K562 (cell line): ENCODE measurements around the gene GARIN6. TPM values are rescaled to one million over a fixed set of nuclear protein-coding genes. Genes with fewer than 3 reads are reported as not detected.

ENCODE experiments used
- ATAC-seq: fragments of 200-7000 bp; cut with Tn5 transposase; 3 replicates; pipeline ENCODE4 v1.9.1; 2020; ENCODE audit warnings: moderate library complexity
- BruUV-seq: library from RNA; stranded (reverse); fragments of 400-500 nt; replicated peaks from 2 replicates; lab custom pipeline; 2021; lab: Mats Ljungman, UMichigan
- CTCF ChIA-PET: fragments of 300-600 bp; formaldehyde crosslinking; extraction: SDS; loops from one replicate; lab custom pipeline; 2021; ENCODE audit warnings: low intra/inter-chr PET ratio; lab: Yijun Ruan, JAX
- POLR2A ChIA-PET: fragments of 300-600, 350-650 bp; sonication (Branson Sonifier 250); formaldehyde crosslinking; extraction: SDS; loops from one replicate; lab custom pipeline; 2021; ENCODE audit warnings: antibody characterized with exemption, inconsistent platforms; lab: Yijun Ruan, JAX
- DNase-seq, 4 experiments: peaks; one replicate each; pipeline versions ENCODE4 v3.0.0 to v3.0.0-alpha.2; 2011 to 2018; ENCODE audit warnings: low spot score in 3 of 4, mixed read lengths in 3 of 4; ENCODE audit errors: extremely low read depth in 1 of 4
- FAIRE-seq: peaks from 2 replicates; lab custom pipeline; 2011; peaks lifted over from hg19 to GRCh38; lab: Jason Lieb, UNC
- H2AFZ ChIP-seq: 2 replicates; pipeline ENCODE4 v1.6.0; 2011; ENCODE audit warnings: low read depth, low read length, control low read depth, inconsistent platforms
- H3K27ac ChIP-seq: fragments of 200-600 bp; 3 replicates; pipeline ENCODE4 v1.8.0; 2011; ENCODE audit warnings: low read depth, mild to moderate bottlenecking, control low read depth, inconsistent platforms, low read length, moderate library complexity, mixed read lengths; ENCODE audit errors: extremely low read depth
- H3K27me3 ChIP-seq, 2 experiments: fragments of 300-600 bp in 1 of 2; 2 replicates in 1 of 2; 3 replicates in 1 of 2; pipeline versions ENCODE4 v1.6.0 to v1.8.0; 2011; ENCODE audit warnings: inconsistent platforms in 2 of 2, low read length in 2 of 2, mild to moderate bottlenecking in 1 of 2, mixed read lengths in 1 of 2, moderate library complexity in 1 of 2; ENCODE audit not compliant: control insufficient read depth in 2 of 2, insufficient read depth in 2 of 2
- H3K36me3 ChIP-seq: fragments of 300-600 bp; 3 replicates; pipeline ENCODE4 v1.8.0; 2011; ENCODE audit warnings: mild to moderate bottlenecking, low read length, inconsistent platforms; ENCODE audit not compliant: control insufficient read depth, insufficient read depth
- H3K4me1 ChIP-seq, 2 experiments: fragments of 200-600 bp in 1 of 2; replicated peaks in 1 of 2; 2 replicates in 1 of 2; 3 replicates in 1 of 2; pipeline versions ENCODE4 v1.5.1 to v1.8.0; 2011; ENCODE audit warnings: inconsistent platforms in 2 of 2, low read length in 2 of 2, mild to moderate bottlenecking in 1 of 2, mixed read lengths in 1 of 2, moderate library complexity in 1 of 2; ENCODE audit not compliant: control insufficient read depth in 2 of 2, insufficient read depth in 2 of 2
- H3K4me2 ChIP-seq: 2 replicates; pipeline ENCODE4 v1.6.1; 2011; ENCODE audit warnings: low read length, control low read depth, inconsistent platforms, mixed read lengths; ENCODE audit not compliant: insufficient read depth
- H3K4me3 ChIP-seq: fragments of 200-600 bp; sonication (generic), shearing (Covaris generic); 2 replicates; pipeline ENCODE4 v1.5.1; 2016; ENCODE audit warnings: control low read depth, inconsistent platforms
- H3K79me2 ChIP-seq: fragments of 200-600 bp; 3 replicates; pipeline ENCODE4 v1.8.0; 2011; ENCODE audit warnings: low read length, inconsistent platforms; ENCODE audit not compliant: control insufficient read depth, insufficient read depth
- H3K9ac ChIP-seq, 2 experiments: 2 replicates each; pipeline versions ENCODE4 v1.6.0 to v1.6.1; 2011; ENCODE audit warnings: low read depth in 2 of 2, low read length in 2 of 2, control low read depth in 1 of 2, inconsistent platforms in 1 of 2, mild to moderate bottlenecking in 1 of 2, mixed read lengths in 1 of 2; ENCODE audit not compliant: insufficient read depth in 1 of 2
- H3K9me1 ChIP-seq: one replicate; pipeline ENCODE4 v1.6.0; 2011; ENCODE audit warnings: inconsistent platforms, mild to moderate bottlenecking, low read length, moderate library complexity; ENCODE audit not compliant: control insufficient read depth, insufficient read depth
- H3K9me3 ChIP-seq: replicated peaks from 2 replicates; pipeline ENCODE4 v1.5.1; 2011; ENCODE audit warnings: low read depth, low read length, inconsistent platforms; ENCODE audit not compliant: control insufficient read depth, insufficient read depth
- H4K20me1 ChIP-seq: replicated peaks from 2 replicates; pipeline ENCODE4 v1.6.1; 2011; ENCODE audit warnings: low read length, inconsistent platforms, mixed read lengths; ENCODE audit not compliant: control insufficient read depth, insufficient read depth
- EZH2 ChIP-seq: IDR thresholded peaks from 2 replicates; pipeline ENCODE4 v1.6.1; 2012; ENCODE audit warnings: low read depth, mild to moderate bottlenecking, inconsistent platforms, low read length, borderline replicate concordance
- GATAD2B ChIP-seq: fragments of 450-650 bp; IDR thresholded peaks from 2 replicates; pipeline ENCODE4 v1.6.1; 2017; ENCODE audit warnings: mild to moderate bottlenecking, borderline replicate concordance
- GTF3C2 ChIP-seq: IDR thresholded peaks from 3 replicates; pipeline ENCODE4 v1.6.1; 2011; ENCODE audit warnings: borderline replicate concordance, mild to moderate bottlenecking, moderate library complexity; ENCODE audit not compliant: insufficient read length; ENCODE audit errors: extremely low read depth
- MEF2D ChIP-seq: conservative IDR thresholded peaks from 2 replicates; pipeline ENCODE4 v1.6.1; 2016; ENCODE audit warnings: low read depth, missing genetic modification characterization, missing compliant biosample characterization
- PPARD ChIP-seq: fragments of 250-450 bp; sonication (Bioruptor Pico); IDR thresholded peaks from 2 replicates; pipeline ENCODE4 v1.8.0; 2022; ENCODE audit warnings: inconsistent platforms, mild to moderate bottlenecking, moderate library complexity
- ZBTB33 ChIP-seq: sonication (generic); formaldehyde crosslinking; IDR thresholded peaks from 2 replicates; pipeline ENCODE4 v1.8.1; 2023; ENCODE audit warnings: mild to moderate bottlenecking, missing genetic modification reagents
- ZNF263 ChIP-seq: sonication (generic); formaldehyde crosslinking; IDR thresholded peaks from 2 replicates; pipeline ENCODE4 v1.8.0; 2022; ENCODE audit warnings: mild to moderate bottlenecking, missing genetic modification reagents, borderline replicate concordance
- WGBS: fragments of 100-300 bp; shearing (Covaris generic); methylation state at CpG from one replicate; pipeline ENCODE4 v1.1.6; 2016; ENCODE audit warnings: low coverage, mixed read lengths; ENCODE audit not compliant: insufficient coverage; ENCODE audit errors: missing lambda C conversion rate; 5-methylcytosine and 5-hydroxymethylcytosine counted together
- in situ Hi-C: fragments of 300-500 bp; cut with MboI; formaldehyde crosslinking; loops from 4 replicates; pipeline ENCODE4 v1.15.0; 2018; ENCODE audit warnings: inconsistent platforms, mixed read lengths
- intact Hi-C: fragments of 100-400 bp; cut with micrococcal nuclease; formaldehyde crosslinking; loops from 2 replicates; pipeline ENCODE4 v1.14.2; 2022
- polyA plus RNA-seq, 8 experiments: library from polyadenylated mRNA; depleted of rRNA in 4 of 8; stranded (reverse) in 5 of 8; unstranded in 3 of 8; fragments of >200 nt; fragmentation: Nextera tagmentation in 2 of 8; fragmentation: Illumina TruSeq in 1 of 8; extraction: Ambion mirVana in 2 of 8; extraction: Trizol in 1 of 8; gene quantifications; 2 replicates each; pipeline versions ENCODE4 v1.2.1 to v1.2.3, GENCODE V29; 2011 to 2014; ENCODE audit warnings: inconsistent platforms in 1 of 8, missing spikeins in 1 of 8
- total RNA-seq, 7 experiments: library from RNA; depleted of rRNA in 6 of 7; stranded (reverse); fragments of >200 nt in 6 of 7; fragmentation: Illumina TruSeq in 2 of 7; extraction: Trizol in 2 of 7; gene quantifications; 2 replicates each; pipeline versions ENCODE4 v1.2.1 to v1.2.3, GENCODE V29; 2011 to 2021; ENCODE audit warnings: low replicate concordance in 1 of 7
- TF ChIP-seq, protein P1 (sequence below): fragments of 250-450 bp; sonication (Bioruptor Pico); IDR thresholded peaks from 2 replicates; pipeline ENCODE4 v1.4.0; 2020; ENCODE audit warnings: mild to moderate bottlenecking
- TF ChIP-seq, protein P2 (sequence below): sonication (generic); formaldehyde crosslinking; IDR thresholded peaks from 2 replicates; pipeline ENCODE4 v1.8.0; 2022; ENCODE audit warnings: missing genetic modification reagents, mild to moderate bottlenecking, borderline replicate concordance

GARIN6 gene
- total and polyA plus RNA-seq, 9 of the 15 experiments (the other 6 are each of a cell fraction or from before 2014, with no cell fraction given) = not detected

DNA sequence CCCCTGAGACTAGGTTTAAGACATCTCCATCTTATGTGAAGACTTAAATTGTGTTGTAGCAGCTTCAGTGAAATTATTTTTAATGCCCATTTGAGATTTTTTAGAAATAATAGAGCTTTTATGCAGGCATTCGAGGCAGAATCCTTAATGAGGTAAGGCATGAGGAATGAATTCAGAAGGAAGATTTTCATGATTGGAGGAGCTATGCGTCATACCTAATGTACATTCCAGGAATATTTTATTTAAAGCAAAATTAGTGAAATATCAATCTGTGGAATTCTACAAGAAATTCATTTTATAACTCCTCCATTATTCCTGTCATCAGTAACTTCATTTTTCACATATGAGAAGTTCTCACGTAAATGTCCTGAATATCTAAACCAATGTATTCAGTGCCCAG, 36.0 kb upstream of the GARIN6 start:
- intact Hi-C loops (no loop called here), in situ Hi-C loops (no loop called here)
- no peaks in the 10 kb centered on the region for H3K9me1 ChIP-seq
- CTCF ChIA-PET = no interaction called here
- H3K27ac ChIP-seq = no peak overlapping the region
- WGBS = 0% methylated on average over 3 of the region's 3 CpGs
- H3K27me3 ChIP-seq = no peaks in the 10 kb centered on the region
- H2AFZ ChIP-seq = no peak overlapping the region
- no peak overlapping the region for H3K9ac ChIP-seq
- no peaks in the 10 kb centered on the region for H4K20me1 ChIP-seq
- BruUV-seq = no TSS peak
- POLR2A ChIA-PET = no interaction called here
- FAIRE-seq (no peak), ATAC-seq (no peak), DNase-seq (no peak)
- no peaks in the 10 kb centered on the region for H3K36me3 ChIP-seq
- H3K79me2 ChIP-seq = no peaks in the 10 kb centered on the region
- TF ChIP-seq EZH2 (no peak), PPARD (CRISPR knock-in tag) (no peak), ZNF263 (CRISPR knock-in tag) (no peak), GATAD2B (no peak), ZBTB33 (no peak), MEF2D (tag) (no peak), GTF3C2 (no peak)
- TF ChIP-seq, protein P1, sequence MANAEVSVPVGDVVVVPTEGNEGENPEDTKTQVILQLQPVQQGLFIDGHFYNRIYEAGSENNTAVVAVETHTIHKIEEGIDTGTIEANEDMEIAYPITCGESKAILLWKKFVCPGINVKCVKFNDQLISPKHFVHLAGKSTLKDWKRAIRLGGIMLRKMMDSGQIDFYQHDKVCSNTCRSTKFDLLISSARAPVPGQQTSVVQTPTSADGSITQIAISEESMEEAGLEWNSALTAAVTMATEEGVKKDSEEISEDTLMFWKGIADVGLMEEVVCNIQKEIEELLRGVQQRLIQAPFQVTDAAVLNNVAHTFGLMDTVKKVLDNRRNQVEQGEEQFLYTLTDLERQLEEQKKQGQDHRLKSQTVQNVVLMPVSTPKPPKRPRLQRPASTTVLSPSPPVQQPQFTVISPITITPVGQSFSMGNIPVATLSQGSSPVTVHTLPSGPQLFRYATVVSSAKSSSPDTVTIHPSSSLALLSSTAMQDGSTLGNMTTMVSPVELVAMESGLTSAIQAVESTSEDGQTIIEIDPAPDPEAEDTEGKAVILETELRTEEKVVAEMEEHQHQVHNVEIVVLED (CRISPR knock-in tag) = no peak
- TF ChIP-seq, protein P2, sequence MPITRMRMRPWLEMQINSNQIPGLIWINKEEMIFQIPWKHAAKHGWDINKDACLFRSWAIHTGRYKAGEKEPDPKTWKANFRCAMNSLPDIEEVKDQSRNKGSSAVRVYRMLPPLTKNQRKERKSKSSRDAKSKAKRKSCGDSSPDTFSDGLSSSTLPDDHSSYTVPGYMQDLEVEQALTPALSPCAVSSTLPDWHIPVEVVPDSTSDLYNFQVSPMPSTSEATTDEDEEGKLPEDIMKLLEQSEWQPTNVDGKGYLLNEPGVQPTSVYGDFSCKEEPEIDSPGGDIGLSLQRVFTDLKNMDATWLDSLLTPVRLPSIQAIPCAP (CRISPR knock-in tag) = no peak
- no peak overlapping the region for H3K4me3 ChIP-seq
- no peak overlapping the region for H3K4me2 ChIP-seq
- no peaks in the 10 kb centered on the region for H3K4me1 ChIP-seq
- H3K9me3 ChIP-seq = peaks cover 1% of the 10 kb centered on the region; the same call in 1 of the 2 replicates
